Caco-2 (cell line): Measurements from ENCODE around the gene POLR2C. TPM values are rescaled to one million over a fixed set of nuclear protein-coding genes. Genes with fewer than 3 reads are reported as not detected.
A peak's percentile ranks its signal among the peaks of the same experiment; 100 is the strongest.

Experiments used
- Bru-seq: library from RNA; stranded (reverse); fragments of 400-500 nt; gene quantifications from one replicate; lab custom pipeline; 2021; lab: Mats Ljungman, UMichigan
- BruChase-seq, 2 experiments: library from RNA; stranded (reverse); fragments of 400-500 nt; gene quantifications; one replicate each; lab custom pipeline; 2021; lab: Mats Ljungman, UMichigan
- BruUV-seq: library from RNA; stranded (reverse); fragments of 400-500 nt; replicated peaks from 2 replicates; lab custom pipeline; 2021; lab: Mats Ljungman, UMichigan
- CTCF ChIA-PET: fragments of 300-600 bp; sonication (Branson Sonifier 250); formaldehyde crosslinking; loops from one replicate; lab custom pipeline; 2022; ENCODE audit warnings: antibody characterized with exemption; lab: Charles Lee
- POLR2A ChIA-PET: fragments of 300-600 bp; sonication (Branson Sonifier 250); formaldehyde crosslinking; loops from one replicate; lab custom pipeline; 2022; ENCODE audit warnings: antibody characterized with exemption; lab: Charles Lee
- DNase-seq, 2 experiments: peaks; one replicate each; pipeline versions ENCODE4 v3.0.0 to v3.0.0-alpha.2; 2020 to 2022
- H3K27me3 ChIP-seq: replicated peaks from 2 replicates; pipeline ENCODE4 v1.6.0; 2011; ENCODE audit warnings: low read length; ENCODE audit not compliant: control insufficient read depth, insufficient read depth
- H3K36me3 ChIP-seq: 2 replicates; pipeline ENCODE4 v1.5.1; 2011; ENCODE audit warnings: low read length; ENCODE audit not compliant: control insufficient read depth, insufficient read depth
- H3K4me1 ChIP-seq: fragments of 250-450 bp; sonication (Bioruptor Pico); 2 replicates; pipeline ENCODE4 v1.5.1; 2020; ENCODE audit warnings: mild to moderate bottlenecking
- H3K4me3 ChIP-seq: 2 replicates; pipeline ENCODE4 v1.5.1; 2011; ENCODE audit warnings: low read depth, mild to moderate bottlenecking, control low read depth, low read length
- H3K9me3 ChIP-seq: fragments of 250-450 bp; sonication (Bioruptor Pico); 2 replicates; pipeline ENCODE4 v1.5.1; 2020; ENCODE audit warnings: mild to moderate bottlenecking, moderate library complexity
- H3K27ac Mint-ChIP-seq: one replicate; pipeline ENCODE4 v1.8.0; 2022; ENCODE audit warnings: mixed read lengths; ENCODE audit not compliant: unreplicated experiment
- H3K27me3 Mint-ChIP-seq: one replicate; pipeline ENCODE4 v1.8.0; 2022; ENCODE audit warnings: mixed read lengths; ENCODE audit not compliant: insufficient read depth, unreplicated experiment
- H3K36me3 Mint-ChIP-seq: one replicate; pipeline ENCODE4 v1.8.0; 2022; ENCODE audit warnings: mild to moderate bottlenecking, mixed read lengths; ENCODE audit not compliant: insufficient read depth, unreplicated experiment
- H3K4me1 Mint-ChIP-seq: one replicate; pipeline ENCODE4 v1.8.0; 2022; ENCODE audit warnings: low read depth, mixed read lengths; ENCODE audit not compliant: unreplicated experiment
- H3K4me3 Mint-ChIP-seq: one replicate; pipeline ENCODE4 v1.8.0; 2022; ENCODE audit warnings: mild to moderate bottlenecking, moderate library complexity, mixed read lengths; ENCODE audit not compliant: unreplicated experiment
- H3K9me3 Mint-ChIP-seq: one replicate; pipeline ENCODE4 v1.8.0; 2022; ENCODE audit warnings: mixed read lengths; ENCODE audit not compliant: unreplicated experiment
- CTCF ChIP-seq, 2 experiments: fragments of 200-600 bp in 1 of 2; IDR thresholded peaks; 1 replicate in 1 of 2; 2 replicates in 1 of 2; pipeline versions ENCODE4 v1.5.1 to v1.8.0; 2011 to 2022; ENCODE audit warnings: antibody characterized with exemption in 1 of 2, control low read depth in 1 of 2, inconsistent platforms in 1 of 2, low read depth in 1 of 2, low read length in 1 of 2, mild to moderate bottlenecking in 1 of 2, moderate library complexity in 1 of 2; ENCODE audit not compliant: insufficient read depth in 1 of 2, severe bottlenecking in 1 of 2, unreplicated experiment in 1 of 2
- intact Hi-C: fragments of 100-400 bp; cut with micrococcal nuclease; formaldehyde crosslinking; loops from one replicate; pipeline ENCODE4 v1.10.0; 2022; ENCODE audit not compliant: unreplicated experiment
- long read RNA-seq: library from polyadenylated mRNA; stranded (forward); transcript quantifications from one replicate; pipeline ENCODE4 v2.0.0, GENCODE V29; 2022
- total RNA-seq: library from RNA; stranded (reverse); gene quantifications from 2 replicates; pipeline ENCODE4 v1.2.3, GENCODE V29; 2022

The POLR2C gene
- 100 and 102 TPM in 2 replicates for total RNA-seq
- percentile 91 among the genes with signal in this experiment for Bru-seq, nascent RNA
- percentile 85 among the genes with signal in this experiment for BruChase-seq, experiment 1, labeled RNA remaining after a 2-hour chase
- BruChase-seq, experiment 2, labeled RNA remaining after a 6-hour chase, result percentile 94 among the genes with signal in this experiment
- long read RNA-seq, transcript POLR2C-201 (9 exons, 2,057 nt), result major isoform, 150 of 159 reads
- long read RNA-seq, partial matches to known transcripts, result 3 of 159 reads
- long read RNA-seq, other reads (novel, unspliced or antisense), result 6 of 159 reads

DNA sequence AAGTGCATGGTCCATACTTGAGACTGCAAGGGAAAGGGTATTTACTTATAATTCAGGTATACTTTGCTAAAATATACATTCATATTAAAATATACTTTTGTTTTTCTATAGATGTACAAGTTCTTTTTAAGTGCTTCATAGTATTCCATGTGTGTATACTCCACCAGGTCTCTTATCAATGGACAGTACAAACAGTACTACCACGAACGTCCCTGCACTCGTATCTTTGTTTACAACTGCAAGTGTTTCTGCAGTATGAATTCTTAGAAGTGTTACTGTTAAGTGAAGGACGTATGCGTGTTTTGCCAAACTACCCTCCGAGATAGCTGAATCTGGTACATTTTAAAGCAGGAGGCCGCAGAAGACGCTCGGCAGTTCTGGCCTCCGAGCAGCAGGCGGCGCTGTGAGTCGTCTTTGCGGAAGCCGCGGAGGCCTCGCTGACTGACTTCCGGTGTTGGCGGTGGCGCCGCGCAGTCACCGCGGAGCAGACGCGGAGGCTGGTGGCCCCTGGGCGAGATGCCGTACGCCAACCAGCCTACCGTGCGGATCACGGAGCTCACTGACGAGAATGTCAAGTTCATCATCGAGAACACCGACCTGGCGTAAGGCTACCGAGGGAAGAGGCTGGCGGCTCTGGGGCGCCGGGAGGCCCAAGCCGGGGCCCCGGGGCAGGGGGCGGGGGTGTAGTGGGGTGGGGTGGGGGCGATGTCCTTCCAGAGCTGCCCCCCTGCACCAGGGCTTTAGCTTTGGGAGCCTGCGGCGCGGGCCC, at the start of gene POLR2C:
Gene POLR2C, plus strand, starts transcription at position 471 of the 769 bp plus-strand sequence. Its CDS starts 46 bp downstream, at position 517.
- CTCF ChIA-PET, result interaction anchor here (0.6 to 2.8 kb wide), 12 partner anchors 9 to 273 kb away, joined by 3 to 17 read pairs (median 7); partner anchors contain the start of genes CIAPIN1, COQ9 and KATNB1
- no TSS peak for BruUV-seq
- no peaks in the 10 kb centered on the region for H3K27me3 Mint-ChIP-seq
- POLR2A ChIA-PET, result interaction anchor here (0.6 to 2.3 kb wide), 8 partner anchors 13 to 239 kb away, joined by 3 to 16 read pairs (median 4); partner anchors contain the start of genes CIAPIN1 and COQ9
- peak within 1 kb of the TSS; percentile 85 for H3K4me3 Mint-ChIP-seq
- peak within 1 kb of the TSS; percentile 73 for H3K4me3 ChIP-seq
- peak; percentile 96 to 98 for TF ChIP-seq CTCF (IDR thresholded peaks at IDR 0.05; ENCODE audit: insufficient read depth in 1 of 2, low read depth in 1 of 2, low read length in 1 of 2, severe bottlenecking in 1 of 2, unreplicated experiment in 1 of 2)
- no peaks in the 10 kb centered on the region for H3K9me3 ChIP-seq
- no peaks in the 10 kb centered on the region for H3K4me1 Mint-ChIP-seq
- no peaks in the 10 kb centered on the region for H3K9me3 Mint-ChIP-seq
- peak; percentile 88 to 95 for DNase-seq
- H3K36me3 ChIP-seq, result peaks cover 5% of the 10 kb centered on the region
- 0 out of 2 replicates have a peak, but pooled peaks cover 8% of the 10 kb centered on the region for H3K4me1 ChIP-seq
- H3K36me3 Mint-ChIP-seq, result peaks cover 31% of the 10 kb centered on the region
- intact Hi-C loops, result loop anchor here (1.0 to 2.0 kb wide), 3 partner anchors 15 to 57 kb away; partner anchors contain the start of genes CIAPIN1 and COQ9
- H3K27me3 ChIP-seq, result no peaks in the 10 kb centered on the region
- H3K27ac Mint-ChIP-seq, result peak within 1 kb of the TSS; percentile 92

DNA sequence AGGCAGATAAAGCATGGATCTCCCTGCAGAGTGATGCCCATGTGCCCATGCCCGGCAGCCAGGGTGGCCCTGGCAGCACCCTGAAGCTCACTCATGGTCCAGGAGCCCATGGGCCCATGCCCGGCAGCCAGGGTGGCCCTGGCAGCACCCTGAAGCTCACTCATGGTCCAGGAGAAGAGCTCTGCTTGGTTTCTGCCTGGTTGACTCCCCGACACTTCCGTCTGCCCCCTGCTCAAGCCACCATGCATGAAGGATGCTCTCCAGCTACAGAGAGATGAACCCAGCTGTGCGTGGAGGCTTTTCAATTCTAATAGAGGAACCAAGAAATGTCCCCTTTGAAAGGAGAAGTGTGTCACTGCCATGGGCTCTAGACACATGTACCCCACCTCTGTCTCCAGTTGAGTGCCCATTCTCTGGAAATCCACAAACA, 49.2 kb upstream of the POLR2C start:
- POLR2A ChIA-PET, result no interaction called here
- H3K9me3 ChIP-seq, result no peaks in the 10 kb centered on the region
- H3K4me3 ChIP-seq, result no peak overlapping the region
- peaks cover 20% of the 10 kb centered on the region for H3K4me1 Mint-ChIP-seq
- no peaks in the 10 kb centered on the region for H3K27me3 ChIP-seq
- peaks cover 5% of the 10 kb centered on the region for H3K36me3 Mint-ChIP-seq
- no peak for DNase-seq
- H3K27me3 Mint-ChIP-seq, result no peaks in the 10 kb centered on the region
- no peak overlapping the region for H3K27ac Mint-ChIP-seq
- H3K9me3 Mint-ChIP-seq, result no peaks in the 10 kb centered on the region
- no TSS peak for BruUV-seq
- intact Hi-C loops, result no loop called here
- CTCF ChIA-PET, result no interaction called here
- H3K36me3 ChIP-seq, result no peaks in the 10 kb centered on the region
- TF ChIP-seq CTCF (IDR thresholded peaks at IDR 0.05; ENCODE audit: insufficient read depth in 1 of 2, low read depth in 1 of 2, low read length in 1 of 2, severe bottlenecking in 1 of 2, unreplicated experiment in 1 of 2), result no peak
- H3K4me1 ChIP-seq, result peaks cover 26% of the 10 kb centered on the region
- no peak overlapping the region for H3K4me3 Mint-ChIP-seq

GRCh38 chr16:57413733-57414132, 48.7 kb upstream of the POLR2C start:
- Mint-ChIP-seq H3K4me3 (no peak overlapping the region), H3K27me3 (no peaks in the 10 kb centered on the region), H3K36me3 (peaks cover 5% of the 10 kb centered on the region), H3K4me1 (peaks cover 24% of the 10 kb centered on the region), H3K27ac (no peak overlapping the region), H3K9me3 (no peaks in the 10 kb centered on the region)
- H3K9me3 ChIP-seq, result no peaks in the 10 kb centered on the region
- no peak for DNase-seq
- ChIA-PET POLR2A (no interaction called here), CTCF (no interaction called here)
- H3K4me1 ChIP-seq, result peaks cover 29% of the 10 kb centered on the region
- no peaks in the 10 kb centered on the region for H3K27me3 ChIP-seq
- TF ChIP-seq CTCF (IDR thresholded peaks at IDR 0.05; ENCODE audit: insufficient read depth in 1 of 2, low read depth in 1 of 2, low read length in 1 of 2, severe bottlenecking in 1 of 2, unreplicated experiment in 1 of 2), result no peak
- H3K36me3 ChIP-seq, result no peaks in the 10 kb centered on the region
- H3K4me3 ChIP-seq, result no peak overlapping the region
- BruUV-seq, result no TSS peak
- intact Hi-C loops, result no loop called here
